ENCODE data around the gene DUSP7.

DUSP7 gene

GRCh38 chr3:52085681-52086282 is 29.4 kb upstream of the DUSP7 start:
- DNase-seq = no peak

GRCh38 chr3:52084954-52085680 is 28.7 kb upstream of the DUSP7 start:
- no peak for DNase-seq

GRCh38 chr3:52084216-52084945 is 28.0 kb upstream of the DUSP7 start:
- no peak for DNase-seq

GRCh38 chr3:52083556-52084087 is 27.3 kb upstream of the DUSP7 start:
- no peak for DNase-seq

GRCh38 chr3:52082951-52083350 is 26.6 kb upstream of the DUSP7 start:
- no peak for DNase-seq

GRCh38 chr3:52080830-52081719 is 24.7 kb upstream of the DUSP7 start:
- DNase-seq = no peak

GRCh38 chr3:52079958-52080357 is 23.6 kb upstream of the DUSP7 start:
- no peak for DNase-seq

- DNase-seq = no peak
Measured at GRCh38 chr3:52078781-52079560, 22.6 kb upstream of the DUSP7 start.

- no peak for DNase-seq
Measured at GRCh38 chr3:52077925-52078324, 21.6 kb upstream of the DUSP7 start.

GRCh38 chr3:52076896-52077780 is 20.8 kb upstream of the DUSP7 start:
- no peak for DNase-seq

- no peak for DNase-seq
Measured at GRCh38 chr3:52073490-52073889, 17.1 kb upstream of the DUSP7 start.

GRCh38 chr3:52072471-52072870 is 16.1 kb upstream of the DUSP7 start:
- DNase-seq = no peak

GRCh38 chr3:52072020-52072419 is 15.6 kb upstream of the DUSP7 start:
- DNase-seq = no peak

GRCh38 chr3:52070724-52071621 is 14.6 kb upstream of the DUSP7 start:
- DNase-seq = no peak

- no peak for DNase-seq
Measured at GRCh38 chr3:52069855-52070254, 13.5 kb upstream of the DUSP7 start.

- no peak for DNase-seq
Measured at GRCh38 chr3:52069135-52069534, 12.8 kb upstream of the DUSP7 start.

GRCh38 chr3:52068730-52069129 is 12.4 kb upstream of the DUSP7 start:
- no peak for DNase-seq

GRCh38 chr3:52068055-52068571 is 11.7 kb upstream of the DUSP7 start:
- DNase-seq = no peak

GRCh38 chr3:52067526-52067925 is 11.2 kb upstream of the DUSP7 start:
- DNase-seq = no peak

- DNase-seq = no peak
Measured at GRCh38 chr3:52067046-52067445, 10.7 kb upstream of the DUSP7 start.
